ENCODE data around the gene CARNS1.

DNA sequence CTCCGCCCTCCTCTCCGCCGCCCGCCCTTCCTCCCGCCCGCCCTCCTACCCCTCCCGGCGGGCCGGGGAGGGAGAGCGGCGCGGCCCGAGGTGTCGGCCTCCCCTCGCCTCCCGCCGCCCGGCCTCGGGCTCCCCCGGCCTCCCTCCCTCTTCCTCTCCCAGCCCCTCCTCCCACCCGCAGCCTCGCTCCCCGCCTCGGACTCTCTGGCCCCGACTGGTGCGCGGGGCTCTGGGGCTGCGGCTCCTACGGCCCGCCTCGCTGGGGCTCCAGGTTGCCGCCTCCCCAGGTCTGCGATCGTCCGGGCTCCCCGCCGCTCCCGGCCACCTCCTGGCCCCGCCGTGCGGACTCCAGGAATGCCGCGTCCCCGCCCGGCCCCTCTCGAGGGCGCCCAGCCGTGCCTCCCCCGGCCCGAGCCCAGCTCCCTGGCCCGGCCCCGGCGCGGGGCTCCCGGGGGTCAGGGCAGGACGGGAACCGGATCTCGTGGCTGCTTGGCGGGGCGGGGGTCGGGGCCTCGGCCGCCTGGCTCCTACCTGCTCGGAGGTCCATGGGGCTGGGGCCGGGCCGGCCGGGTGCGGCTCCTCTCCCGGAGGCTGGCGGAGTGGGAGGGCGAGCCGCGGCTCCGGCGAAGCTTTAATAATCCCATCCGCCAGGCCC, 42.4 kb upstream of the CARNS1 start, which contains the start of gene CLCF1:
- peak in 2 of 4 donors; percentile 33 to 45 for TF ChIP-seq POLR2A (IDR thresholded peaks at IDR 0.05)
- TF ChIP-seq POLR2AphosphoS5 (IDR thresholded peaks at IDR 0.05) = peak in 1 of 2 donors; percentile 35
- TF ChIP-seq, protein P1, sequence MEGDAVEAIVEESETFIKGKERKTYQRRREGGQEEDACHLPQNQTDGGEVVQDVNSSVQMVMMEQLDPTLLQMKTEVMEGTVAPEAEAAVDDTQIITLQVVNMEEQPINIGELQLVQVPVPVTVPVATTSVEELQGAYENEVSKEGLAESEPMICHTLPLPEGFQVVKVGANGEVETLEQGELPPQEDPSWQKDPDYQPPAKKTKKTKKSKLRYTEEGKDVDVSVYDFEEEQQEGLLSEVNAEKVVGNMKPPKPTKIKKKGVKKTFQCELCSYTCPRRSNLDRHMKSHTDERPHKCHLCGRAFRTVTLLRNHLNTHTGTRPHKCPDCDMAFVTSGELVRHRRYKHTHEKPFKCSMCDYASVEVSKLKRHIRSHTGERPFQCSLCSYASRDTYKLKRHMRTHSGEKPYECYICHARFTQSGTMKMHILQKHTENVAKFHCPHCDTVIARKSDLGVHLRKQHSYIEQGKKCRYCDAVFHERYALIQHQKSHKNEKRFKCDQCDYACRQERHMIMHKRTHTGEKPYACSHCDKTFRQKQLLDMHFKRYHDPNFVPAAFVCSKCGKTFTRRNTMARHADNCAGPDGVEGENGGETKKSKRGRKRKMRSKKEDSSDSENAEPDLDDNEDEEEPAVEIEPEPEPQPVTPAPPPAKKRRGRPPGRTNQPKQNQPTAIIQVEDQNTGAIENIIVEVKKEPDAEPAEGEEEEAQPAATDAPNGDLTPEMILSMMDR (IDR thresholded peaks at IDR 0.05) = no peak

Measured in upper lobe of left lung (tissue), 4 donors.